GM18508 (cell line): ENCODE measurements around the gene COA7.

ENCODE experiments used
- ATAC-seq: cut with Tn5 transposase; IDR thresholded peaks from one replicate; pipeline ENCODE4 v1.9.1; 2021; ENCODE audit warnings: moderate number of reproducible peaks; ENCODE audit not compliant: insufficient read depth, unreplicated experiment

COA7 gene

DNA sequence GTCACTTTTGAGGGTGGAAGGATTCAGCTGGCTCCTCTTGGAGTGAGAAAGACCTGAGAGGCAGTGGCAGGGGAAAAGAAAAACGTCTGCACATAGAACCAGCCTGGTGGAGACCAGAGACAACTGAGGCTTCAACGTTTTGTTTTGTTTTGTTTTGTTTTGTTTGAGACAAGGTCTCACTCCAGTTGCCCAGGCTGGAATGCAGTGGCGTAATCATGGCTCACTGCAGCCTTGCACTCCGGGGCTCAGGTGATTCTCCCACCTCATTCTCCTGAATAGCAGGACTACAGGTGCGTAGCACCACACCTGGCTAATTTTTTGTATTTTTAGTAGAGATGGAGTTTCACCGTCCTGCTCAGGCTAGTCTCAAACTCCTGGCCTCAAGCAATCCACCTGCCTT lies 52.9 kb downstream of the COA7 start:
- ATAC-seq: no peak

- no peak for ATAC-seq
Measured at GRCh38 chr1:52641307-52641706, 56.8 kb downstream of the COA7 start.

DNA sequence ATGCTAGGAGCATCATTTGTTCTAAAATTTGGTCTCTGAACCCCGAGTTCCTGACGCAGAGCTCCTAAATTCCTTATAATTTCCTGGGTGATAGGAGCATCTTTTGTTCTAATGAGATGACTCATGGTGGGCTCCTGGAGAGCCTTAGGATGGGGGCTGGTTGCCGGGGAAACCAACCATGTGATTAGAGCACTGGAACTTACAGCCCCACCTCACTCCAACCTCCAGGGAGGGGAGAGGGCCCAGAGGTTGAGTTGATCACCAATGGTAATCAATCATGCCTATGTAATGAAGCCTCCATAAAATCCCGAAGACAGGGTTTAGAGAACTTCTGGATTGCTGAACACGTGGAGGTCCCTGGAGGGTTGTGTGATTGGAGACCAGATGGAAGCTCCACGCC lies 57.5 kb downstream of the COA7 start:
- ATAC-seq: no peak

DNA sequence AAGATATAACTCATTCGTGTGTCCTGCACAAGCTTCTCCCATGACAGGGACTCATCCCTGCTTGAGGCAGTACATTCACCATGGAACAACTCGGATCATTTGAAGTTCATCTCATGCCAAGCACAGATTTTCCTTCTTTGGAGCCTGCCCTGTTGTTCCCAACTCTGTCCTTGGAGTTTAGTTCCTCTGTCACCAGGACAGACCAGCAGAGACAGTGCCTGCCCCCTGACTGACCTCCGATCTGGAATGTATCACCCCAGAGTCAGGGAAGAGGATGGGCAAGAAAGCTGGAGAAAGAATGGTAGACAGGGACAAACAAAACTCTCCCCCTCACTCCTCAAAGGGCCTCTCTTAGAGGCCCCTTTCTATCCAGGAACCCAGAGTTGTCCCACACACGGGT lies 60.2 kb downstream of the COA7 start:
- ATAC-seq: no peak

DNA sequence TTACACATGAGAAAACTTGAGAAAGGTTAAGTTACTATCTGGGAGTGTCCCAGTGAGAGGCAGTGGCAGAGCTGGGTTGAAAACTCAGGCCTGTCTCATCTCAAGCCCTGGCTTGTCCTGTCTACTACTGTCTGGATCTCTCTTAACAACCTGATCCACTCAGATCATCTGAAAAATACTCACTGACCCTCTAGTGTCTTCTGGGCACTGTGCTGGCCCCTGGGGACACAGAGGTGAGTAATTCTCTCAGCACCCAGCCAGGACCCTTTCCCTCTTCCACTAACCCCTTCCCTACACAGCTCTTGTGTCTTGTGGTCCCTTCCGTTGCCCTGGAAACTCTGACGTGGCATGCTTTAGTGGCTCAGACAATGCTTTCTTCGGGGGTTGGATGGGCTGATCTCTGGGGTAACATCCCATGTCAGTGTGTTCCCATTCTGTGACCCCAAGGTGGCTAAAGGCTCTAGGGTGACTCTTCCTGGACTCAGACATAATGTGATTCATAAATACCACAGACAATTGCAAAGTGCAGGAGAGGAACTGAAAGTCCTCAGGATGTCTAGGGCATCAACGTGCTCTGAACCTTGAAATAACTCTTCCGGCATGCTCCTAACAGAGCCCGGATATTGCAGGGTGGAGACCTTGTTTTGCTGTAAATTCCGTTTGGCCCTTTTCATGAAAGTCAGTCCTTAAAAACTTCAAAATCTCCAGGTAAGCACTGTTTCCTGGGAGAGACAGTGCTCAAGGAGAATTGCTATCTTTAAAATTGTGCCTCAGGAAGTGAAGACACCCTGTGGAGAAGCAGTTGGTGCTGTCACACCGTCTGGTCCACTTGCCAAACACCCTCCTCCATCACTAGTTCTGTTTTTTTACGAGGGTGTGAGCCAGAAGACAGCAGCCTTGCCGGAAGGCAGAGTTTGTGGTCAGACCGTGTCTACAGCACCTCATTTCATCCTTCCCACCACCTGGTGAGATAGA lies 61.1 kb downstream of the COA7 start:
- ATAC-seq: peak; percentile 60

DNA sequence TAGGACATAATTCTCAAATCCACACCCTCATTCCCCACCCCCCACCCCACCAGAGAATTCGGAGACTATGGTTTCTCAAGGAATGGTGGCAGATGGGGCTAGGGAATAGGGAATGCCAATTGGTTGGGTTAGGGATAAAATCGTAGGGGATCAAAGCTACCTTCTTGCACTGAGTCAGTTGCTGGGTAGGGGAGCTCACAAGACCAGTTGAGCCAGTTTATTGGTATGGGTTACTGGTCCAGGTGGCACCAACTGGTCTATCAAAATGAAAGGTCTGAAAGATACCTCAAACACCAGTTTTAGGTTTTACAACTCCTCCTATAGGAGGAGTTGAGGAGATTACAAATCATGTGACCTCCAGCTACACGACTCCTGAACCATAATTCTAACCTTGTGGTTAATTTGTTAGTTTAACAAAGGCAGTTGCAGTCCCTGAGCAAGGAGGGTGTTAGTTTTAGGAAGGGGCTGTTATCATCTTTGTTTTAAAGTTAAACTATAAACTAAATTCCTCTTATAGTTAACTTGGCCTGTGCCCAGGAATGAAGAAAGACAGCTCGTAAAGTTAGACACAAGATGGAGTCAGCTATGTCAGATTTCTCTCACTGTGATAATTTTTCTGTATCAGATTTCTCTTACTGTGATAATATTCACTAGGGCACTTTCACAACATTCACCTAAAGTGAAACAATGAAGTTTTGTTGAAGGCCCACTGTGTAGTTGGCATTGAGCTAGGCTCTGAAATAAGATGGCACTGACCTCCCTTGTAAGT lies 62.6 kb downstream of the COA7 start:
- no peak for ATAC-seq
